Activated CD8-positive, alpha-beta memory T cell treated with anti-CD3 and anti-CD28 coated beads, Interleukin-2, amount 50 U/mL, for 24 hours (primary cell): ENCODE data around the gene EYA2.

Experiments
- DNase-seq: peaks from one replicate; pipeline ENCODE4 v3.0.0-alpha.2; 2020; ENCODE audit errors: extremely low read depth

Gene EYA2

GRCh38 chr20:46979603-46980241 lies 85.1 kb downstream of the EYA2 start:
- no peak for DNase-seq

DNA sequence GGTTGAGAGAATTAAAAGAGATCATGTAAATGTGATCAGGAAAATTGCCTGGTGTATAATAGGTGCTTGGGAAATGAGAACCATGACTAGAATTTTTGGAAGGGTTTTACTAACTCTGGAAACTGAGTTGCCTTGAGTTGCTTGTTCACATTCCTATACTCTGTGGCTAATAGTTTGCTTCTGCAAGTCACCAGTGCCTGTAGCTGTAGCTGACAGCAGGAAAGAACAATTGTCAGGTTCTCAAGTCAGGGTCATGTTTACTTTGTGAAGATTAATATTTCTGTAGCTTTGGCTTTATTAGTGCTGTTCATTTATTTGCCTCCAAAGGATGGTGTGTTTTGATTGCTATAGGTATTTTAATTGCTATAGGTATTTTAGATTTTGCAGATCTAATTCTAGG lies 86.5 kb downstream of the EYA2 start:
- DNase-seq: no peak

DNA sequence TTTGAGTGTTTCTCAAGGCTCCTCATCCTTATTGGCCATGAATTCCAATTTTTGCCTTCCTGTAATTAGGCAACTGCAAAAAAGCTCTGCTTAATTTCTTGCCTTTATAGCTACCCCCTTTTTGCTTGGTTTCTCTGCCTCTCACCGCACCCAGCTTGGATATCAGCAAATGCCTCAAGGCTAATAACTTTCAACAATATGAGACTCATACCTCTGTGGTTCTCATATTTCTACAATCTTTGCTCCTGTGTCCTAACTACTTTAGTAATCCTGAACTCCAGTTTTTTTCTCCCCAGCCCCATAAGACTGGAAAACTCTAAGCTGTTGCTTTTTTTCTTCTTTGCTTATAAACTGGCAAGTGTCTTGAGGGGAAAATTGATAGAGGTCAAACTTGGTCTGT lies 88.8 kb downstream of the EYA2 start:
- no peak for DNase-seq

DNA sequence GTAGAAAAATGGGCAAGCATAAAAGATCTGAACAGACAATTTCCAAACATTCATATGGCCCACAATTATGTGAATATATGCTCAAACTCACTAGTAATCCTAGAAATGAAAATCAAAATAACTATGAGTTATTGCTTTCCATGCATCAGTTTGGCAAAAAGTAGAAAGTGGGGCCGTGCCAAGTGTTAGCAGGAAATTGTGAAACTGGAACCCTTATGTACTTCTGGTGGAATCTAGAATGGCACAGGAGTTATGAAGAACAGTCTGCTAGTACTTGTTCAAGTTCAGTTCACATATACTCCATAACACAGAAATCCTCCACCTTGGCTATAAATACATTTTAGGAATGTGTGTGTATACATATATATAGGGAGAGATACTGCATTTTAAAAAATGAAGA lies 89.8 kb downstream of the EYA2 start:
- DNase-seq: no peak

DNA sequence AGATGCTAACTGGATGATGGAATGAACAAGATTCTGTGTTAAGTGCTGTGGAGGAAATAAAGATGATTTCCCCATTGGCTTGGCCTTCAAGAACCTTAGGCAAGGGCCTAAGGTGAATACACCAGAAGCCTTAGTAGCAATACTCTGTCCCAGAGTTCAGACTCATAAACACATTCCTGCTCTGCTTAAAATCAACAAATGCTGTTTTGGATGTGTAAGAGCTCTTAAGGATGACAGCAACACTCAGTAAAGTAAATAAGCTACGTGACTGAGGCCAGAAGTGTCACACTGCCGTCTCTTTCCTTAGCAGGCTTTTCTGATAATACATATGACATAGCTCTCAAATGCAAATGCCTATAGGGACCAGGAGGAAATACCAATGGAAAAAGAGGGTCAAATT lies 90.6 kb downstream of the EYA2 start:
- DNase-seq: no peak

- DNase-seq: no peak
Observed at GRCh38 chr20:46985671-46986070, 91.0 kb downstream of the EYA2 start.

DNA sequence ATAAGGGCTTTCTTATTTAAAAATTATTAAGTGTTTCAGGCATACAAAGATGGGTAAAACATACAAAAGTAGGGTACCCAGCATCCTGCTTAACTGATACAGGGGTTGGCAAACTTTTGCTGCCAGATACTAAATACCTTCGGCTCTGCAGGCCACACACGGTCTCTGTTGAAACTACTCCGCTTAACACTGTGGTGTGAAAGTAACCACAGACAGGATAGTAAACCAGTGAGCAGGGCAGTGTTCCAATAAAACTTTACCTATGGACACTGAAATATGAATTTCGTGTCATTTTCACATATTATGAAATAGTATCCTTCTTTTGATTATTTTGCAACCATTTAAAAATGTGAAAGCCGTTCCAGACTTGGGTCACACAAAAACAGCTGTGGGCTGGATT lies 92.4 kb downstream of the EYA2 start:
- no peak for DNase-seq

- DNase-seq: no peak
Observed at GRCh38 chr20:46990017-46990595, 95.5 kb downstream of the EYA2 start.

DNA sequence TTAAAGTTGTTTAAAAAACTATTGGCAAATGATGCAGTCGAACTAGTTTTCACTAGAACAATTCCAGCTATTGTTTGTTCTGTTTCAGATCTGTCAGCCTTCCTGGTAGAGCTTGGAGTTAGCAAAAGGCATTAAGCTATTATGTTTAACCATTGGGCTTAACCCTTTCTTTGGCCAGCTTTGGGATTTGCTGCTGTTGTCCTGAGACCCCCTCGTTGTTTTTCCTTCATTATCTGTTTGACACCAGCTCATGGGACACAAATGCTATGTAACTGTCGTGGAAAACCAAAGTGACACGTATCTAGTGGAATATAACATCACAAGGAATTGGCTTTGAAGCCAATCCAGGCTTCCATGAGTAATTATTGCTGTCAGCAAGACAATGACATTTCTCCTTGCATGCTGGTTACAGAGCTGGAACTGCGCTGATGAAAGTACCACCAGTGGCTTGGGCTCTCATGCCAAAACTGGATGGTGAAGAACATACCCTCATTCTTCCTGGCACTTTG lies 96.0 kb downstream of the EYA2 start:
- no peak for DNase-seq

DNA sequence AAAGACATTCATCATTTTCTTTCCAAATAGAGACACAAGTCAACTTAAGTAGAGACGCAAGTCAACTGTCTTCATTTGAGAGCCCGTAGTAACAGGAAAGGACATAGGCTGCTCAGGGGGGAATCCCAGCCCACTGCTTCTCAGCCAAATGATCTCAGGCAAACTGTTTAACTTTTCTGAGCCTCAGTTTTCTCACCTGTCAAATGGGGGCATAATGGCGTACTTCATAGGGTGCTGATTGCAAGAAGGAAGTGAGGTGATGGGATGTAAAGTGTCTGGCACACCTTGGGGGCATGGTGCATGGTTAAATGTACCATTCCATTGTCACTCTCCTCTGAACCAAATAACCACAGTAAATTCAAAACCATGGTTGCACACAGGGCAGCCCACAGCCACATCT lies 96.5 kb downstream of the EYA2 start:
- DNase-seq: no peak

GRCh38 chr20:46991880-46992639 lies 97.4 kb downstream of the EYA2 start:
- DNase-seq: no peak

DNA sequence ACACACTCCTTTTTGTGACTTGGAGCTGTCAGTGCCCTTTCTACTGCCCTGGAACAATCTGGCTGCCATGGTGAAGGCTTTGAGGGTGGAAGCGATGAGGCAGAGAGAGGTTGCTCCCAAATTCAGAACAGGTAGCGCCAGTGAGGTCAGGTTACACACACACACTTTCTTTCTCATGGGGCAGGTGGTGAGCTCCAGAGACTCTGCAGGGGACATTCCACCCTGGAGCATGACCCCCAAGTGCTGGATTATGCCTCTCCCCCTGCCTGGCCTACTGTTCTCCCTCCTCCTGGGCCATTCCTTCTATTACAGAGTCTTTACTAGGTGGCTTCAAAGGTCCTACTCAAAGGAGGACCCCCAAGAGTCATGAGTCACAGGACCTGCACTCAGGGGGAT lies 98.0 kb downstream of the EYA2 start:
- DNase-seq: no peak

DNA sequence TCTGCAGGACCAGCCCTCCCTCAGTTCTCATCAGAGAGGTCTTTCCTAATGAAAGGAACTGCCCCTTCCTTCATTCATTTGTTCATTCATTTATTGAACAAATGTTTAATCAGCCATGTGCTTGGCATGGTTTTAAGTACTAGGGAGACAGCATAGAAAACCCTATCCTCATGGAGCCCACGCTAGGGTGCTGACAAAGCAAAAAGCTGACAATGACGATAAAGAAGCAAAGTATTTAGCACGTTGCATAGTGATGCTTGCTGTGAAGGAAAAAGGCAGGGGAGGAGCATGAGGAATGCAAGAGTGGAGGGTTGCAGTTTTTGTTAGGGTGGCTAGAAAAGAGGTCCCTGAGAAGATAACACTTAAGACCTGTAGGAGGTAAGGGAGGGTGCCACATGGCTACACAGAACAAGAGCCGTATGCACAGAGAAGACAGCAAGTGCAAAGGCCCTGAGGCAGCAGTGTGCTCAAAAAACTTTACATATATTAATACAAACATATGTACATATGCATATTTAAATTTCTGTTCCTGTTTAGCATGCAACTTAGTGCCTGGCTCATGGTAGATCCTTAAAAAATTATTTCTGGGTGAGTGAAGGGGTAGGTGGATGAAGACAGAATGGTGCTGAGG lies 98.9 kb downstream of the EYA2 start:
- DNase-seq: no peak

DNA sequence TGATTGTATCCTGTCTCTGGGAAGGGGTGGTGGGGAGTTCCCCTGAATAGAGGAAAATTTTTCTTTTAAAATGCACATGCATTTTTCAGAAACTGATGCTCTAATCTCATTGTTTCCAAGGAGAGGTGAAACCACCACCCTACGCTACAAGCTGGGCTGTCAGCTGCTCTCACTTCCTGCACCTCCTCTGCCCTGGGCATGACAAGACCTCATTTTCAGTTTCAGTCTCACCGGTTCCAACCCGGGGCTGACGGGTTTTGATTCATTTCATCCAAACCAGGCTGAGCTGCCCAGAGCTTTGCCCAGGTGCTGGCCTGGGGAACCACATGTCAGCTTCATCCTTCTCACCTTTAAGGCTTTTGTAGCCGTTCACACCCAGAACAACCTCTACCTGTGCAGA lies 99.7 kb downstream of the EYA2 start:
- DNase-seq: peak; percentile 20

- DNase-seq: no peak
Observed at GRCh38 chr20:46995561-46996142, 101.0 kb downstream of the EYA2 start.

DNA sequence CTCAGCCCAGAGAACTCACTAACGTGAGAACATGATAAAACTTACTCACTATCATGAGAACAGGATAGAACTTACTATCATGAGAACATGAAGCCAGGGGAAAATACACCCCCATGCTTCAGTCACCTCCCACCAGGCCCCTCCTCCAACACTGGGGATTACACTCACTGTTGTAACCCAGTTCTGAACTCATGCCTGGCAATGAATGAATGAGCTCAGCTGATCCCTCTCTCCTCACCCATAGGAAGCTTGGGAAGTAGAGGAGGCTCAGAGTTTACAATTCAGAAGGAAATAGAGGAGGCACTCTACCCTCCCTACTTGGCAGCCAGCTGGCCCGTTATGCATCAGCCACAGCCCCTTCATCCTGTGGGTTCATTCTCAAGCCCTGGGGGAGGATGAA lies 102.5 kb downstream of the EYA2 start:
- no peak for DNase-seq

- no peak for DNase-seq
Observed at GRCh38 chr20:46998477-46999240, 104.0 kb downstream of the EYA2 start.

DNA sequence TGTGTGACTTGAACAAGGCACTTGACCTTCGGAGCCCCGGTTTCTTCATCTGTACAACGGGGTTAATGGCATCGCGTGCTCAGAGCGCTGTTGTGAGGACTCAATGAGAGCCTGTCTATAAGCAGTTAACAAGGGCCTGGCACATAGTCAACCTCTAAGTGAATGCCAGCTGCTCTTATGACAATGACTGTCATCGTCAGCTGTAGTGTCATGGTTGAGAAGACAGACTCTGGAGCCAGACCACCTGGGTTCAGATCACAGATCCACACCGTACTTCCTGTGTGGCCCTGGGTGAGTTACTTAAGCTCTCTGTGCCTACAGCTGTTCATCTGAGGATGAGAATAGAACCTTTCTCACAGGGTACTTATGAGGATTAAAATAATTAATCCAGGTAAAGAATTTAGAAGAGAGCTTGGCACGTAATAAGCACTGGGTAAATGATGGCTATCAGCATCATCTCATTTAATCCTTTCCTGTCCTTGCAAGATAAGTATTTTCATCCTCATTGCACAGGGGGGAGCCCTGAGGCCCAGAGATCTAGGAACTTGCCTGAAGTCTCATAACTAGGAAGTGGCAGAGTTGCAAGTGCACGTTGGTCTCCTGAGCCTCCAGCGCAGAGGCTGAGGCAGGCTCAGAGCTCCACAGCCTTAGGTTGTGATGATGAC lies 105.3 kb downstream of the EYA2 start:
- no peak for DNase-seq

GRCh38 chr20:47003223-47003622 lies 108.6 kb downstream of the EYA2 start:
- no peak for DNase-seq

GRCh38 chr20:47004179-47004578 lies 109.5 kb downstream of the EYA2 start:
- no peak for DNase-seq
